B cell (primary cell): ENCODE results near the gene MDH2. TPM values are rescaled to one million over a fixed set of nuclear protein-coding genes. Genes with fewer than 3 reads are reported as not detected.

Experiments
- ATAC-seq: fragments of 200-7000 bp; cut with Tn5 transposase; one replicate; pipeline ENCODE4 v1.10.0; 2021; ENCODE audit warnings: low read depth, mild to moderate bottlenecking, moderate number of reproducible peaks, moderate library complexity
- CTCF ChIA-PET: fragments of 350-600 bp; sonication (Branson Sonifier 250); formaldehyde crosslinking; loops from one replicate; lab custom pipeline; 2021; ENCODE audit warnings: antibody characterized with exemption, inconsistent platforms; lab: Charles Lee
- POLR2A ChIA-PET: fragments of 350-600 bp; sonication (Branson Sonifier 250); formaldehyde crosslinking; loops from one replicate; lab custom pipeline; 2021; ENCODE audit warnings: antibody characterized with exemption; lab: Charles Lee
- DNase-seq: peaks from one replicate; pipeline ENCODE4 v3.0.0; 2013
- H2AFZ ChIP-seq: 2 replicates; pipeline ENCODE4 v1.6.1; 2012; ENCODE audit warnings: mild to moderate bottlenecking, low read depth, low read length; ENCODE audit not compliant: insufficient read depth, poor library complexity, severe bottlenecking
- H3K27ac ChIP-seq, 2 donors: 1 replicate in 1 of 2; 2 replicates in 1 of 2; pipeline ENCODE4 v1.5.1; 2012 to 2013; ENCODE audit warnings: low read length in 2 of 2, mild to moderate bottlenecking in 2 of 2, moderate library complexity in 1 of 2
- H3K27me3 ChIP-seq, 4 experiments: fragments of 200-600 bp in 1 of 4; sonication (generic) in 1 of 4; replicated peaks in 1 of 4; 1 replicate in 2 of 4; 2 replicates in 2 of 4; pipeline versions ENCODE4 v1.6.1 to v1.7.0; 2013 to 2016; ENCODE audit warnings: low read length in 3 of 4, mild to moderate bottlenecking in 2 of 4, mixed read lengths in 1 of 4, moderate library complexity in 1 of 4; ENCODE audit not compliant: insufficient read depth in 4 of 4, control insufficient read depth in 3 of 4; ENCODE audit errors: control extremely low read depth in 1 of 4
- H3K36me3 ChIP-seq, 2 experiments: replicated peaks in 1 of 2; 1 replicate in 1 of 2; 2 replicates in 1 of 2; pipeline versions ENCODE4 v1.6.1 to v1.7.1; 2013; ENCODE audit warnings: low read length in 1 of 2; ENCODE audit not compliant: insufficient read depth in 2 of 2, control insufficient read depth in 1 of 2; ENCODE audit errors: control extremely low read depth in 1 of 2, extremely low read depth in 1 of 2
- H3K4me1 ChIP-seq, 2 donors: fragments of 200-600 bp in 1 of 2; sonication (generic) in 1 of 2; 1 replicate in 1 of 2; 2 replicates in 1 of 2; pipeline versions ENCODE4 v1.5.1 to v1.6.1; 2013 to 2017; ENCODE audit warnings: low read length in 2 of 2; ENCODE audit not compliant: control insufficient read depth in 2 of 2, insufficient read depth in 2 of 2
- H3K4me2 ChIP-seq: replicated peaks from 2 replicates; pipeline ENCODE3; 2012; ENCODE audit warnings: mild to moderate bottlenecking, low read depth, low read length; ENCODE audit not compliant: poor library complexity, severe bottlenecking
- H3K4me3 ChIP-seq, 5 experiments: fragments of 200-600 bp in 1 of 5; sonication (generic) in 1 of 5; 1 replicate in 3 of 5; 2 replicates in 2 of 5; pipeline versions ENCODE4 v1.5.1 to v1.7.0; 2011 to 2016; ENCODE audit warnings: low read length in 4 of 5, mild to moderate bottlenecking in 4 of 5, low read depth in 2 of 5, control low read depth in 1 of 5, moderate library complexity in 1 of 5; ENCODE audit not compliant: insufficient read depth in 1 of 5; ENCODE audit errors: control extremely low read depth in 1 of 5, extremely low read depth in 1 of 5
- H3K79me2 ChIP-seq: fragments of 200-600 bp; sonication (generic); one replicate; pipeline ENCODE4 v1.6.0; 2016; ENCODE audit warnings: low read length; ENCODE audit not compliant: control insufficient read depth, insufficient read depth
- H3K9ac ChIP-seq: fragments of 200-600 bp; sonication (generic); 2 replicates; pipeline ENCODE4 v1.6.1; 2017; ENCODE audit warnings: mild to moderate bottlenecking, low read length, moderate library complexity
- H3K9me3 ChIP-seq, 3 donors: one replicate each; pipeline versions ENCODE4 v1.6.1 to v1.7.1; 2013; ENCODE audit warnings: low read length in 2 of 3; ENCODE audit not compliant: control insufficient read depth in 2 of 3, insufficient read depth in 1 of 3; ENCODE audit errors: control extremely low read depth in 1 of 3
- H4K20me1 ChIP-seq: 2 replicates; pipeline ENCODE4 v1.6.0; 2012; ENCODE audit warnings: mild to moderate bottlenecking, low read length; ENCODE audit not compliant: insufficient read depth, control insufficient read depth, poor library complexity, severe bottlenecking
- H3K27ac Mint-ChIP-seq: one replicate; pipeline ENCODE4 v1.8.0; 2021; ENCODE audit warnings: mixed read lengths
- H3K27me3 Mint-ChIP-seq: one replicate; pipeline ENCODE4 v1.8.0; 2021; ENCODE audit warnings: mixed read lengths
- H3K4me1 Mint-ChIP-seq: one replicate; pipeline ENCODE4 v1.8.0; 2021; ENCODE audit warnings: mixed read lengths
- H3K4me3 Mint-ChIP-seq: one replicate; pipeline ENCODE4 v1.8.0; 2021; ENCODE audit warnings: mixed read lengths
- H3K9me3 Mint-ChIP-seq: one replicate; pipeline ENCODE4 v1.8.0; 2022; ENCODE audit warnings: mixed read lengths; ENCODE audit not compliant: insufficient read depth
- CTCF ChIP-seq: fragments of 200-600 bp; IDR thresholded peaks from one replicate; pipeline ENCODE4 v1.8.0; 2022; ENCODE audit warnings: antibody characterized with exemption, mild to moderate bottlenecking
- EZH2 ChIP-seq: IDR thresholded peaks from 2 replicates; pipeline ENCODE4 v1.6.1; 2012; ENCODE audit warnings: borderline replicate concordance, low read depth, mild to moderate bottlenecking, moderate library complexity, low read length; ENCODE audit not compliant: insufficient read depth, poor library complexity, severe bottlenecking
- WGBS: methylation state at CpG from one replicate; pipeline ENCODE4 v1.1.5; 2013; ENCODE audit warnings: missing lambda C conversion rate; ENCODE audit not compliant: insufficient coverage; 5-methylcytosine and 5-hydroxymethylcytosine counted together
- intact Hi-C: fragments of 100-400 bp; cut with micrococcal nuclease; formaldehyde crosslinking; loops from one replicate; pipeline ENCODE4 v1.10.0; 2022
- polyA plus RNA-seq: library from polyadenylated mRNA; depleted of rRNA; stranded (reverse); fragments of >200 nt; gene quantifications from 2 replicates; pipeline ENCODE4 v1.2.3, GENCODE V29; 2012
- total RNA-seq, 2 donors: library from RNA; stranded (reverse); fragments of 120-200 nt in 1 of 2; gene quantifications; 1 replicate in 1 of 2; 2 replicates in 1 of 2; pipeline versions ENCODE4 v1.2.3 to v1.2.4, GENCODE V29; 2013 to 2022

Gene MDH2
- total and polyA plus RNA-seq, 2 donors (not counting 1 experiment from before 2014, with no cell fraction given), result 76.9 to 77.2 TPM

- H3K9me3 ChIP-seq, result no peaks in the 10 kb centered on the region
- ChIA-PET CTCF (interaction anchor here (0.6 to 1.9 kb wide), 2 partner anchors 10 kb away, joined by 3 to 9 read pairs; no protein-coding TSS in a partner anchor), POLR2A (no interaction called here)
- H2AFZ ChIP-seq, result no peak overlapping the region
- H3K4me3 ChIP-seq, result no peak overlapping the region
- Mint-ChIP-seq H3K27me3 (no peaks in the 10 kb centered on the region), H3K4me3 (peak overlapping the region; percentile 44), H3K4me1 (peaks cover 26% of the 10 kb centered on the region), H3K27ac (peak overlapping the region; percentile 70), H3K9me3 (no peaks in the 10 kb centered on the region)
- intact Hi-C loops, result no loop called here
- no peak overlapping the region for H3K27ac ChIP-seq
- no peak overlapping the region for H3K9ac ChIP-seq
- no peaks in the 10 kb centered on the region for H4K20me1 ChIP-seq
- 100% methylated on average over 7 of the region's 11 CpGs for WGBS
- H3K27me3 ChIP-seq, result no peaks in the 10 kb centered on the region
- TF ChIP-seq EZH2 (no peak), CTCF (no peak)
- H3K4me2 ChIP-seq, result no peak overlapping the region
- H3K4me1 ChIP-seq, result peaks cover 5 to 15% of the 10 kb centered on the region in 2 donors
- H3K36me3 ChIP-seq, result peaks cover 0 to 9% of the 10 kb centered on the region in 2 experiments
- no peak for ATAC-seq
- H3K79me2 ChIP-seq, result no peaks in the 10 kb centered on the region
- DNase-seq, result no peak
Observed at GRCh38 chr7:76009672-76010600, 38.0 kb upstream of the MDH2 start.

- DNase-seq, result no peak
- WGBS, result 40% methylated on average over 7 of the region's 8 CpGs
- Histone ChIP-seq H4K20me1 (no peaks in the 10 kb centered on the region), H3K27me3 (no peaks in the 10 kb centered on the region), H3K36me3 (no peaks in the 10 kb centered on the region), H2AFZ (no peak overlapping the region), H3K4me1 (peaks cover 5 to 15% of the 10 kb centered on the region in 2 donors), H3K4me3 (no peak overlapping the region), H3K4me2 (no peak overlapping the region), H3K79me2 (no peaks in the 10 kb centered on the region), H3K27ac (peak overlapping the region in 1 of 2 donors; percentile 29), H3K9ac (no peak overlapping the region), H3K9me3 (no peaks in the 10 kb centered on the region)
- ATAC-seq, result peak; percentile 43
- ChIA-PET CTCF (no interaction called here), POLR2A (no interaction called here)
- intact Hi-C loops, result no loop called here
- TF ChIP-seq EZH2, result no peak
- TF ChIP-seq CTCF, result no peak
- Mint-ChIP-seq H3K4me3 (peak overlapping the region; percentile 3), H3K4me1 (peaks cover 28% of the 10 kb centered on the region), H3K9me3 (no peaks in the 10 kb centered on the region), H3K27me3 (no peaks in the 10 kb centered on the region), H3K27ac (peak overlapping the region; percentile 23)
Observed at GRCh38 chr7:76011442-76011861, 36.5 kb upstream of the MDH2 start.
